GM12878 (cell line): ENCODE results near the gene THAP10. TPM values are rescaled to one million over a fixed set of nuclear protein-coding genes. Genes with fewer than 3 reads are reported as not detected.

Experiments used
- ATAC-seq: fragments of 200-7000 bp; cut with Tn5 transposase; 3 replicates; pipeline ENCODE4 v1.9.1; 2020; ENCODE audit warnings: mild to moderate bottlenecking, moderate library complexity
- BruUV-seq: library from RNA; stranded (reverse); fragments of 400-500 nt; replicated peaks from 2 replicates; lab custom pipeline; 2021; lab: Mats Ljungman, UMichigan
- CTCF ChIA-PET: fragments of 300-600 bp; sonication (Branson Sonifier 250); formaldehyde crosslinking; extraction: SDS; loops from one replicate; lab custom pipeline; 2021; ENCODE audit warnings: inconsistent platforms; lab: Yijun Ruan, JAX
- POLR2A ChIA-PET: fragments of 350-600 bp; formaldehyde crosslinking; extraction: SDS; loops from one replicate; lab custom pipeline; 2021; ENCODE audit warnings: inconsistent platforms; lab: Charles Lee
- RAD21 ChIA-PET: fragments of 300-600 bp; sonication (Branson Sonifier 250); formaldehyde crosslinking; loops from one replicate; lab custom pipeline; 2023; ENCODE audit warnings: antibody characterized with exemption; ENCODE audit not compliant: unreplicated experiment; lab: Charles Lee
- SMC1A ChIA-PET: fragments of 300-600 bp; sonication (Branson Sonifier 250); formaldehyde crosslinking; loops from one replicate; lab custom pipeline; 2023; ENCODE audit not compliant: unreplicated experiment, uncharacterized antibody; lab: Charles Lee
- DNase-seq: peaks from one replicate; pipeline ENCODE4 v3.0.0-alpha.2; 2011; ENCODE audit warnings: low read depth, low spot score
- FAIRE-seq: peaks from 3 replicates; lab custom pipeline; 2011; peaks lifted over from hg19 to GRCh38; lab: Jason Lieb, UNC
- H2AFZ ChIP-seq: 2 replicates; pipeline ENCODE4 v1.6.0; 2011; ENCODE audit warnings: low read depth, low read length, control low read depth; ENCODE audit not compliant: control insufficient read depth
- H3K27ac ChIP-seq: 2 replicates; pipeline ENCODE4 v1.5.1; 2011; ENCODE audit warnings: control low read depth; ENCODE audit not compliant: control insufficient read depth, insufficient read depth
- H3K27me3 ChIP-seq, 2 experiments: replicated peaks in 1 of 2; 2 replicates each; pipeline versions ENCODE4 v1.6.0 to v1.6.1; 2011; ENCODE audit warnings: low read length in 1 of 2; ENCODE audit not compliant: control insufficient read depth in 2 of 2, insufficient read depth in 2 of 2
- H3K36me3 ChIP-seq, 2 experiments: 2 replicates each; pipeline ENCODE4 v1.5.1; 2011; ENCODE audit warnings: low read length in 1 of 2; ENCODE audit not compliant: control insufficient read depth in 2 of 2, insufficient read depth in 2 of 2
- H3K4me1 ChIP-seq: 2 replicates; pipeline ENCODE4 v1.6.1; 2011; ENCODE audit warnings: mild to moderate bottlenecking, low read length, moderate library complexity, mixed read lengths; ENCODE audit not compliant: control insufficient read depth, insufficient read depth
- H3K4me2 ChIP-seq: 2 replicates; pipeline ENCODE4 v1.6.0; 2011; ENCODE audit warnings: control low read depth; ENCODE audit not compliant: control insufficient read depth, insufficient read depth
- H3K4me3 ChIP-seq: fragments of 200-600 bp; sonication (generic); 2 replicates; pipeline ENCODE4 v1.5.1; 2016
- H3K79me2 ChIP-seq: 2 replicates; pipeline ENCODE4 v1.6.0; 2011; ENCODE audit warnings: low read length; ENCODE audit not compliant: control insufficient read depth, insufficient read depth
- H3K9ac ChIP-seq: 2 replicates; pipeline ENCODE4 v1.8.0; 2011; ENCODE audit warnings: low read length, control low read depth, mixed read lengths; ENCODE audit not compliant: control insufficient read depth, insufficient read depth
- H3K9me3 ChIP-seq: replicated peaks from 3 replicates; pipeline ENCODE4 v1.5.1; 2011; ENCODE audit warnings: mild to moderate bottlenecking, low read length; ENCODE audit not compliant: control insufficient read depth, insufficient read depth
- H4K20me1 ChIP-seq: 2 replicates; pipeline ENCODE4 v1.6.0; 2011; ENCODE audit not compliant: control insufficient read depth, insufficient read depth
- ASH2L ChIP-seq: fragments of 300-600, 200-600 bp; sonication (generic); IDR thresholded peaks from 2 replicates; pipeline ENCODE4 v1.6.1; 2017; ENCODE audit warnings: low read depth, mild to moderate bottlenecking, borderline replicate concordance
- CREB1 ChIP-seq: IDR thresholded peaks from 2 replicates; pipeline ENCODE4 v1.6.1; 2012; ENCODE audit warnings: low read depth, mild to moderate bottlenecking, inconsistent platforms
- HDAC2 ChIP-seq: fragments of 200-600 bp; sonication (generic); IDR thresholded peaks from 2 replicates; pipeline ENCODE4 v1.6.1; 2017
- MTA2 ChIP-seq: fragments of 450-650 bp; IDR thresholded peaks from 2 replicates; pipeline ENCODE4 v1.6.1; 2016; ENCODE audit warnings: low read depth, mild to moderate bottlenecking, moderate library complexity
- SMC3 ChIP-seq: IDR thresholded peaks from 2 replicates; pipeline ENCODE4 v1.6.1; 2011; ENCODE audit warnings: low read length, improper control_type of control experiment, borderline replicate concordance
- SP1 ChIP-seq: IDR thresholded peaks from one replicate; pipeline ENCODE4 v1.6.1; 2011; ENCODE audit warnings: low read depth, low read length
- SRF ChIP-seq, 2 experiments: IDR thresholded peaks; 2 replicates each; pipeline ENCODE4 v1.6.1; 2011; ENCODE audit warnings: low read depth in 2 of 2, low read length in 2 of 2, mild to moderate bottlenecking in 1 of 2, moderate library complexity in 1 of 2
- TAF1 ChIP-seq: IDR thresholded peaks from 2 replicates; pipeline ENCODE4 v1.6.1; 2011; ENCODE audit warnings: mild to moderate bottlenecking, low read depth, low read length, borderline replicate concordance
- TARDBP ChIP-seq: IDR thresholded peaks from 2 replicates; pipeline ENCODE4 v1.6.1; 2016; ENCODE audit warnings: borderline replicate concordance
- ZBED1 ChIP-seq: IDR thresholded peaks from 2 replicates; pipeline ENCODE4 v1.6.1; 2016; ENCODE audit warnings: borderline replicate concordance
- ZNF217 ChIP-seq: fragments of 450-650 bp; IDR thresholded peaks from 2 replicates; pipeline ENCODE4 v1.6.1; 2017; ENCODE audit warnings: antibody characterized with exemption, mild to moderate bottlenecking
- ZZZ3 ChIP-seq: IDR thresholded peaks from 2 replicates; pipeline ENCODE4 v1.6.1; 2011; ENCODE audit warnings: low read depth; ENCODE audit not compliant: control insufficient read depth, insufficient read length
- WGBS: methylation state at CpG from one replicate; pipeline ENCODE4 v1.1.6; 2016; ENCODE audit warnings: low lambda C conversion rate; ENCODE audit not compliant: insufficient replicate concordance, insufficient coverage; ENCODE audit errors: missing lambda C conversion rate; 5-methylcytosine and 5-hydroxymethylcytosine counted together
- in situ Hi-C: fragments of 300-500 bp; cut with MboI; formaldehyde crosslinking; loops from 9 replicates; pipeline ENCODE4 v1.14.3; 2018; ENCODE audit warnings: mixed read lengths
- intact Hi-C: fragments of 100-400 bp; cut with micrococcal nuclease; formaldehyde crosslinking; loops from one replicate; pipeline ENCODE4 v1.14.2; 2022; ENCODE audit not compliant: unreplicated experiment
- polyA plus RNA-seq, 11 experiments: library from polyadenylated mRNA; depleted of rRNA in 4 of 11; unstranded in 6 of 11; stranded (reverse) in 5 of 11; fragments of >200 nt; fragmentation: Nextera tagmentation in 4 of 11; fragmentation: Illumina TruSeq in 1 of 11; extraction: Ambion mirVana in 4 of 11; extraction: Trizol in 1 of 11; gene quantifications; 1 replicate in 1 of 11; 2 replicates in 10 of 11; pipeline versions ENCODE4 v1.2.1 to v1.2.3, GENCODE V29; 2011 to 2016; ENCODE audit warnings: inconsistent platforms in 2 of 11, missing spikeins in 2 of 11, low read depth in 1 of 11
- total RNA-seq, 4 experiments: library from RNA; depleted of rRNA in 3 of 4; stranded (reverse); fragments of >200 nt in 3 of 4; fragmentation: Illumina TruSeq in 1 of 4; extraction: Trizol in 1 of 4; gene quantifications; 2 replicates each; pipeline versions ENCODE4 v1.2.1 to v1.2.3, GENCODE V29; 2013 to 2021
- TF ChIP-seq, protein P1 (sequence below): fragments of 150-350 bp; IDR thresholded peaks from 2 replicates; pipeline ENCODE4 v1.6.1; 2016; ENCODE audit warnings: low read depth, low read length
- TF ChIP-seq, protein P2 (sequence below): fragments of 450-650 bp; IDR thresholded peaks from 2 replicates; pipeline ENCODE4 v1.6.1; 2018; ENCODE audit warnings: mild to moderate bottlenecking, low read depth, moderate library complexity; ENCODE audit not compliant: partially characterized antibody
- TF ChIP-seq, protein P3 (sequence below): fragments of 450-650 bp; IDR thresholded peaks from 2 replicates; pipeline ENCODE4 v1.6.1; 2017; ENCODE audit warnings: low read depth, mild to moderate bottlenecking, moderate library complexity
- TF ChIP-seq, protein P4 (sequence below): IDR thresholded peaks from 2 replicates; pipeline ENCODE4 v1.6.1; 2011; ENCODE audit warnings: mild to moderate bottlenecking, low read depth, low read length, moderate library complexity; ENCODE audit not compliant: insufficient replicate concordance

THAP10 gene
- total and polyA plus RNA-seq, 10 of the 15 experiments (the other 5 are each of a cell fraction or from before 2014, with no cell fraction given) = 0.35 to 5.2 (median 1.4) TPM

DNA sequence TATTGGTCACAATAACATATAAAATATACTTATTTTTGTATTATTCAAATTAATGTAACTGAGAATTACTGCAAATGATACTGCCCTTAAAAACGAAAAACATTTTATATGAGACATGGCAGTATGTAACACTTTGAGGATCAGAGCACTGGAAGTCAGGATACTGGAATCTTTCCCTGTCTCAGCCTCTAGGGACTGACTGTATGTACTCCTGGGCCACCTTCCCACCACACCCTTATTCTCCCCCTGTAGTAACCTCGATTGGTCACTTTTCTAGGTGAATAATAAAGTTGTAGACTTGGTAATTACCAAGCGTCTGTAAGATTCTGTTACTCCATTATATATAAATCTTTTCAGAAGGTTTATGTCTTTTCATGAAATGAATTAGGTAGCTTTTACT lies 43.4 kb upstream of the THAP10 start (continued):
- TF ChIP-seq, protein P1, sequence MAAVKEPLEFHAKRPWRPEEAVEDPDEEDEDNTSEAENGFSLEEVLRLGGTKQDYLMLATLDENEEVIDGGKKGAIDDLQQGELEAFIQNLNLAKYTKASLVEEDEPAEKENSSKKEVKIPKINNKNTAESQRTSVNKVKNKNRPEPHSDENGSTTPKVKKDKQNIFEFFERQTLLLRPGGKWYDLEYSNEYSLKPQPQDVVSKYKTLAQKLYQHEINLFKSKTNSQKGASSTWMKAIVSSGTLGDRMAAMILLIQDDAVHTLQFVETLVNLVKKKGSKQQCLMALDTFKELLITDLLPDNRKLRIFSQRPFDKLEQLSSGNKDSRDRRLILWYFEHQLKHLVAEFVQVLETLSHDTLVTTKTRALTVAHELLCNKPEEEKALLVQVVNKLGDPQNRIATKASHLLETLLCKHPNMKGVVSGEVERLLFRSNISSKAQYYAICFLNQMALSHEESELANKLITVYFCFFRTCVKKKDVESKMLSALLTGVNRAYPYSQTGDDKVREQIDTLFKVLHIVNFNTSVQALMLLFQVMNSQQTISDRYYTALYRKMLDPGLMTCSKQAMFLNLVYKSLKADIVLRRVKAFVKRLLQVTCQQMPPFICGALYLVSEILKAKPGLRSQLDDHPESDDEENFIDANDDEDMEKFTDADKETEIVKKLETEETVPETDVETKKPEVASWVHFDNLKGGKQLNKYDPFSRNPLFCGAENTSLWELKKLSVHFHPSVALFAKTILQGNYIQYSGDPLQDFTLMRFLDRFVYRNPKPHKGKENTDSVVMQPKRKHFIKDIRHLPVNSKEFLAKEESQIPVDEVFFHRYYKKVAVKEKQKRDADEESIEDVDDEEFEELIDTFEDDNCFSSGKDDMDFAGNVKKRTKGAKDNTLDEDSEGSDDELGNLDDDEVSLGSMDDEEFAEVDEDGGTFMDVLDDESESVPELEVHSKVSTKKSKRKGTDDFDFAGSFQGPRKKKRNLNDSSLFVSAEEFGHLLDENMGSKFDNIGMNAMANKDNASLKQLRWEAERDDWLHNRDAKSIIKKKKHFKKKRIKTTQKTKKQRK = no peak

DNA sequence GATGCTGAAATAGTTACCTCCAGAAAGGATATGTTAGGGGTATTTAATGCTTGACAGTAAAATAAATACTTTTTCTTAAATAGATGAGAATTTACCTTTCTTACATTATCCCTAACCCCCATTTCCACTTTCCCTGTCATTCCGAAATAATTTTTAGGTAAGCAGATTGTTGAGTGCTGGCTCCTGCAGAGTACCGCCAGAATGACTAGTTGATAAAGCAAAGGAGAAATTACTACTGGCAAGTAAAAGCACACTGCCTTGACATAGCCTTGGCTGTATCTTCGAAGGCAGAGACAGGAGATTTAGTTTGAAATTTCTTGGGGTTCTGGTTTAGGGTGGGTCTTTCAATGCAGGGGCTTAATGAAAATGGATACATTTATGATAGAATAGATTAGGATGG lies 41.2 kb upstream of the THAP10 start:
- DNase-seq (no peak), ATAC-seq (no peak), FAIRE-seq (no peak)
- Histone ChIP-seq H3K9ac (no peak overlapping the region), H2AFZ (no peak overlapping the region), H3K4me3 (no peak overlapping the region), H3K9me3 (no peaks in the 10 kb centered on the region), H3K27ac (no peak overlapping the region), H3K27me3 (no peaks in the 10 kb centered on the region), H4K20me1 (no peaks in the 10 kb centered on the region), H3K79me2 (no peaks in the 10 kb centered on the region), H3K4me1 (peaks cover 6% of the 10 kb centered on the region; the same call in 1 of the 2 replicates), H3K4me2 (no peak overlapping the region), H3K36me3 (no peaks in the 10 kb centered on the region)
- intact Hi-C loops = no loop called here
- POLR2A ChIA-PET = no interaction called here
- in situ Hi-C loops = no loop called here
- CTCF ChIA-PET = no interaction called here
- SMC1A ChIA-PET = no interaction called here
- BruUV-seq = no TSS peak
- RAD21 ChIA-PET = no interaction called here
- WGBS = 97% methylated on average over 3 of the region's 3 CpGs
- TF ChIP-seq TAF1 = no peak
- no peak for TF ChIP-seq HDAC2
- no peak for TF ChIP-seq CREB1
- no peak for TF ChIP-seq MTA2
- TF ChIP-seq, protein P2, sequence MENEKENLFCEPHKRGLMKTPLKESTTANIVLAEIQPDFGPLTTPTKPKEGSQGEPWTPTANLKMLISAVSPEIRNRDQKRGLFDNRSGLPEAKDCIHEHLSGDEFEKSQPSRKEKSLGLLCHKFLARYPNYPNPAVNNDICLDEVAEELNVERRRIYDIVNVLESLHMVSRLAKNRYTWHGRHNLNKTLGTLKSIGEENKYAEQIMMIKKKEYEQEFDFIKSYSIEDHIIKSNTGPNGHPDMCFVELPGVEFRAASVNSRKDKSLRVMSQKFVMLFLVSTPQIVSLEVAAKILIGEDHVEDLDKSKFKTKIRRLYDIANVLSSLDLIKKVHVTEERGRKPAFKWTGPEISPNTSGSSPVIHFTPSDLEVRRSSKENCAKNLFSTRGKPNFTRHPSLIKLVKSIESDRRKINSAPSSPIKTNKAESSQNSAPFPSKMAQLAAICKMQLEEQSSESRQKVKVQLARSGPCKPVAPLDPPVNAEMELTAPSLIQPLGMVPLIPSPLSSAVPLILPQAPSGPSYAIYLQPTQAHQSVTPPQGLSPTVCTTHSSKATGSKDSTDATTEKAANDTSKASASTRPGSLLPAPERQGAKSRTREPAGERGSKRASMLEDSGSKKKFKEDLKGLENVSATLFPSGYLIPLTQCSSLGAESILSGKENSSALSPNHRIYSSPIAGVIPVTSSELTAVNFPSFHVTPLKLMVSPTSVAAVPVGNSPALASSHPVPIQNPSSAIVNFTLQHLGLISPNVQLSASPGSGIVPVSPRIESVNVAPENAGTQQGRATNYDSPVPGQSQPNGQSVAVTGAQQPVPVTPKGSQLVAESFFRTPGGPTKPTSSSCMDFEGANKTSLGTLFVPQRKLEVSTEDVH = no peak
- TF ChIP-seq ZNF217 = no peak
- TF ChIP-seq, protein P3, sequence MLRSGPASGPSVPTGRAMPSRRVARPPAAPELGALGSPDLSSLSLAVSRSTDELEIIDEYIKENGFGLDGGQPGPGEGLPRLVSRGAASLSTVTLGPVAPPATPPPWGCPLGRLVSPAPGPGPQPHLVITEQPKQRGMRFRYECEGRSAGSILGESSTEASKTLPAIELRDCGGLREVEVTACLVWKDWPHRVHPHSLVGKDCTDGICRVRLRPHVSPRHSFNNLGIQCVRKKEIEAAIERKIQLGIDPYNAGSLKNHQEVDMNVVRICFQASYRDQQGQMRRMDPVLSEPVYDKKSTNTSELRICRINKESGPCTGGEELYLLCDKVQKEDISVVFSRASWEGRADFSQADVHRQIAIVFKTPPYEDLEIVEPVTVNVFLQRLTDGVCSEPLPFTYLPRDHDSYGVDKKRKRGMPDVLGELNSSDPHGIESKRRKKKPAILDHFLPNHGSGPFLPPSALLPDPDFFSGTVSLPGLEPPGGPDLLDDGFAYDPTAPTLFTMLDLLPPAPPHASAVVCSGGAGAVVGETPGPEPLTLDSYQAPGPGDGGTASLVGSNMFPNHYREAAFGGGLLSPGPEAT = no peak
- TF ChIP-seq ASH2L = no peak
- no peak for TF ChIP-seq ZZZ3
- TF ChIP-seq TARDBP = no peak
- no peak for TF ChIP-seq SP1
- TF ChIP-seq SRF (IDR thresholded peaks at IDR 0.05; ENCODE audit: low read depth in 2 of 2, low read length in 2 of 2) = no peak
- no peak for TF ChIP-seq SMC3
- TF ChIP-seq ZBED1 = no peak
- TF ChIP-seq, protein P4, sequence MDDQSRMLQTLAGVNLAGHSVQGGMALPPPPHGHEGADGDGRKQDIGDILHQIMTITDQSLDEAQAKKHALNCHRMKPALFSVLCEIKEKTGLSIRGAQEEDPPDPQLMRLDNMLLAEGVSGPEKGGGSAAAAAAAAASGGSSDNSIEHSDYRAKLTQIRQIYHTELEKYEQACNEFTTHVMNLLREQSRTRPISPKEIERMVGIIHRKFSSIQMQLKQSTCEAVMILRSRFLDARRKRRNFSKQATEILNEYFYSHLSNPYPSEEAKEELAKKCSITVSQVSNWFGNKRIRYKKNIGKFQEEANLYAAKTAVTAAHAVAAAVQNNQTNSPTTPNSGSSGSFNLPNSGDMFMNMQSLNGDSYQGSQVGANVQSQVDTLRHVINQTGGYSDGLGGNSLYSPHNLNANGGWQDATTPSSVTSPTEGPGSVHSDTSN = no peak
